Subcutaneous abdominal adipose tissue (tissue), 5 donors: ENCODE measurements around the gene MOBP.

Experiments used
- H3K27ac ChIP-seq: one replicate; pipeline ENCODE4 v1.7.0; 2013; ENCODE audit warnings: low read depth, mild to moderate bottlenecking, inconsistent platforms, low read length, moderate library complexity
- H3K27me3 ChIP-seq, 5 donors: one replicate each; pipeline ENCODE4 v1.7.0; 2013; ENCODE audit warnings: low read length in 5 of 5, inconsistent platforms in 1 of 5; ENCODE audit not compliant: control insufficient read depth in 5 of 5, insufficient read depth in 4 of 5
- H3K36me3 ChIP-seq, 5 donors: one replicate each; pipeline ENCODE4 v1.7.0; 2013; ENCODE audit warnings: low read length in 5 of 5; ENCODE audit not compliant: control insufficient read depth in 5 of 5, insufficient read depth in 5 of 5
- H3K4me1 ChIP-seq, 5 donors: one replicate each; pipeline ENCODE4 v1.7.0; 2013; ENCODE audit warnings: low read length in 5 of 5, mild to moderate bottlenecking in 3 of 5, moderate library complexity in 1 of 5; ENCODE audit not compliant: control insufficient read depth in 5 of 5, insufficient read depth in 5 of 5
- H3K4me3 ChIP-seq, 5 donors: one replicate each; pipeline ENCODE4 v1.7.0; 2013; ENCODE audit warnings: low read length in 5 of 5, low read depth in 1 of 5
- H3K9ac ChIP-seq, 5 donors: one replicate each; pipeline ENCODE4 v1.7.0; 2013; ENCODE audit warnings: low read length in 5 of 5, mild to moderate bottlenecking in 4 of 5, moderate library complexity in 3 of 5
- H3K9me3 ChIP-seq, 5 donors: one replicate each; pipeline ENCODE4 v1.7.0; 2013; ENCODE audit warnings: low read length in 5 of 5; ENCODE audit not compliant: control insufficient read depth in 5 of 5
- donor health status: healthy.
- donor health status: healthy.
- donor health status: healthy.
- donor health status: healthy.
- donor health status: healthy.

MOBP gene

GRCh38 chr3:39466988-39467387 is 492 bp upstream of the MOBP start:
- Histone ChIP-seq H3K9ac (no peak overlapping the region), H3K36me3 (no peaks in the 10 kb centered on the region), H3K4me3 (no peak overlapping the region), H3K4me1 (no peaks in the 10 kb centered on the region), H3K9me3 (no peaks in the 10 kb centered on the region), H3K27ac (no peak overlapping the region), H3K27me3 (peaks cover 0 to 4% (median 0%) of the 10 kb centered on the region in 5 donors)

GRCh38 chr3:39468108-39468436 is 592 bp downstream of the MOBP start:
- Histone ChIP-seq H3K9ac (no peak overlapping the region), H3K9me3 (no peaks in the 10 kb centered on the region), H3K27me3 (peaks cover 0 to 4% (median 0%) of the 10 kb centered on the region in 5 donors), H3K4me1 (no peaks in the 10 kb centered on the region), H3K27ac (no peak overlapping the region), H3K4me3 (no peak overlapping the region), H3K36me3 (no peaks in the 10 kb centered on the region)

GRCh38 chr3:39469258-39469657 is 1.8 kb downstream of the MOBP start:
- no peaks in the 10 kb centered on the region for H3K36me3 ChIP-seq
- no peak overlapping the region for H3K27ac ChIP-seq
- no peaks in the 10 kb centered on the region for H3K4me1 ChIP-seq
- H3K27me3 ChIP-seq: peaks cover 0 to 4% (median 0%) of the 10 kb centered on the region in 5 donors
- H3K9me3 ChIP-seq: no peaks in the 10 kb centered on the region
- no peak overlapping the region for H3K4me3 ChIP-seq
- H3K9ac ChIP-seq: no peak overlapping the region

- Histone ChIP-seq H3K9me3 (no peaks in the 10 kb centered on the region), H3K27me3 (peaks cover 0 to 4% (median 0%) of the 10 kb centered on the region in 5 donors), H3K27ac (no peak overlapping the region), H3K4me1 (no peaks in the 10 kb centered on the region), H3K4me3 (no peak overlapping the region), H3K9ac (no peak overlapping the region), H3K36me3 (no peaks in the 10 kb centered on the region)
These were observed 2.5 kb downstream of the MOBP start for GRCh38 chr3:39469945-39470344.

- H3K4me1 ChIP-seq: no peaks in the 10 kb centered on the region
- peaks cover 0 to 4% (median 0%) of the 10 kb centered on the region in 5 donors for H3K27me3 ChIP-seq
- no peak overlapping the region for H3K27ac ChIP-seq
- peaks cover 0 to 5% (median 0%) of the 10 kb centered on the region in 5 donors for H3K9me3 ChIP-seq
- no peaks in the 10 kb centered on the region for H3K36me3 ChIP-seq
- no peak overlapping the region for H3K9ac ChIP-seq
- no peak overlapping the region for H3K4me3 ChIP-seq
These were observed 4.2 kb downstream of the MOBP start for GRCh38 chr3:39471652-39472051.

- H3K27ac ChIP-seq: no peak overlapping the region
- no peak overlapping the region for H3K4me3 ChIP-seq
- H3K36me3 ChIP-seq: no peaks in the 10 kb centered on the region
- H3K4me1 ChIP-seq: no peaks in the 10 kb centered on the region
- peaks cover 2 to 13% (median 3%) of the 10 kb centered on the region in 5 donors for H3K9me3 ChIP-seq
- no peak overlapping the region for H3K9ac ChIP-seq
- peaks cover 0 to 4% (median 0%) of the 10 kb centered on the region in 5 donors for H3K27me3 ChIP-seq
These were observed 6.1 kb downstream of the MOBP start for GRCh38 chr3:39473452-39474125.

GRCh38 chr3:39474126-39474515 is 6.6 kb downstream of the MOBP start:
- H3K4me3 ChIP-seq: no peak overlapping the region
- H3K9me3 ChIP-seq: peaks cover 2 to 13% (median 3%) of the 10 kb centered on the region in 5 donors
- H3K27me3 ChIP-seq: peaks cover 0 to 4% (median 0%) of the 10 kb centered on the region in 5 donors
- no peak overlapping the region for H3K27ac ChIP-seq
- no peaks in the 10 kb centered on the region for H3K4me1 ChIP-seq
- H3K36me3 ChIP-seq: no peaks in the 10 kb centered on the region
- H3K9ac ChIP-seq: no peak overlapping the region

- Histone ChIP-seq H3K4me3 (no peak overlapping the region), H3K36me3 (no peaks in the 10 kb centered on the region), H3K9me3 (peaks cover 2 to 13% (median 3%) of the 10 kb centered on the region in 5 donors), H3K9ac (no peak overlapping the region), H3K27ac (no peak overlapping the region), H3K4me1 (no peaks in the 10 kb centered on the region), H3K27me3 (no peaks in the 10 kb centered on the region)
These were observed 9.3 kb downstream of the MOBP start for GRCh38 chr3:39476783-39477182.

- no peak overlapping the region for H3K27ac ChIP-seq
- H3K4me3 ChIP-seq: no peak overlapping the region
- H3K4me1 ChIP-seq: no peaks in the 10 kb centered on the region
- H3K36me3 ChIP-seq: no peaks in the 10 kb centered on the region
- H3K9me3 ChIP-seq: peaks cover 2 to 13% (median 3%) of the 10 kb centered on the region in 5 donors
- no peak overlapping the region for H3K9ac ChIP-seq
- no peaks in the 10 kb centered on the region for H3K27me3 ChIP-seq
These were observed 10.7 kb downstream of the MOBP start for GRCh38 chr3:39478226-39478625.

- peaks cover 2 to 13% (median 3%) of the 10 kb centered on the region in 5 donors for H3K9me3 ChIP-seq
- no peak overlapping the region for H3K9ac ChIP-seq
- no peak overlapping the region for H3K27ac ChIP-seq
- H3K4me1 ChIP-seq: no peaks in the 10 kb centered on the region
- no peak overlapping the region for H3K4me3 ChIP-seq
- H3K36me3 ChIP-seq: no peaks in the 10 kb centered on the region
- H3K27me3 ChIP-seq: no peaks in the 10 kb centered on the region
These were observed 12.4 kb downstream of the MOBP start for GRCh38 chr3:39479701-39480414.
